Right atrium auricular region (tissue), 2 donors: ENCODE data around the gene LHFPL2. TPM values are rescaled to one million over a fixed set of nuclear protein-coding genes. Genes with fewer than 3 reads are reported as not detected.

Source experiments
- DNase-seq: peaks from one replicate; pipeline ENCODE4 v3.0.0-alpha.2; 2019; ENCODE audit warnings: low spot score
- H3K27ac ChIP-seq, 2 donors: fragments of 200-600 bp; sonication (generic); 1 replicate in 1 of 2; 2 replicates in 1 of 2; pipeline ENCODE4 v1.5.1; 2016 to 2019
- H3K27me3 ChIP-seq, 2 donors: fragments of 200-600 bp; sonication (generic); one replicate each; pipeline versions ENCODE4 v1.5.1 to v1.6.0; 2017 to 2019
- H3K36me3 ChIP-seq: fragments of 200-600 bp; sonication (generic); one replicate; pipeline ENCODE4 v1.5.1; 2016
- H3K4me1 ChIP-seq, 2 donors: fragments of 200-600 bp; sonication (generic); one replicate each; pipeline versions ENCODE4 v1.5.1 to v1.6.0; 2017 to 2019
- H3K4me3 ChIP-seq, 2 donors: fragments of 200-600 bp; sonication (generic); 1 replicate in 1 of 2; 2 replicates in 1 of 2; pipeline ENCODE4 v1.5.1; 2017 to 2019; ENCODE audit warnings: mild to moderate bottlenecking in 1 of 2, moderate library complexity in 1 of 2
- H3K9me3 ChIP-seq, 2 donors: fragments of 200-600 bp; sonication (generic); one replicate each; pipeline ENCODE4 v1.5.1; 2019
- CTCF ChIP-seq, 2 donors: fragments of 200-600 bp; sonication (generic); IDR thresholded peaks; one replicate each; pipeline ENCODE4 v1.5.1; 2019; ENCODE audit warnings: antibody characterized with exemption in 2 of 2
- total RNA-seq, 2 donors: library from RNA; depleted of rRNA; stranded (reverse); fragments of >200 nt; gene quantifications; one replicate each; pipeline ENCODE4 v1.1.0, GENCODE V29; 2016

Gene LHFPL2
- total RNA-seq, 2 donors from 2014 or later: 9.9 to 15.9 TPM

- Histone ChIP-seq H3K27ac (no peak overlapping the region), H3K4me1 (peaks cover 0 to 33% of the 10 kb centered on the region in 2 donors), H3K36me3 (no peaks in the 10 kb centered on the region), H3K4me3 (no peak overlapping the region), H3K9me3 (no peaks in the 10 kb centered on the region), H3K27me3 (no peaks in the 10 kb centered on the region)
- no peak for DNase-seq
- no peak for TF ChIP-seq CTCF (IDR thresholded peaks at IDR 0.05)
These were observed 152.2 kb downstream of the LHFPL2 start for GRCh38 chr5:78496373-78496772.

- no peak overlapping the region for H3K27ac ChIP-seq
These were observed 152.8 kb downstream of the LHFPL2 start for GRCh38 chr5:78495800-78496199.

DNA sequence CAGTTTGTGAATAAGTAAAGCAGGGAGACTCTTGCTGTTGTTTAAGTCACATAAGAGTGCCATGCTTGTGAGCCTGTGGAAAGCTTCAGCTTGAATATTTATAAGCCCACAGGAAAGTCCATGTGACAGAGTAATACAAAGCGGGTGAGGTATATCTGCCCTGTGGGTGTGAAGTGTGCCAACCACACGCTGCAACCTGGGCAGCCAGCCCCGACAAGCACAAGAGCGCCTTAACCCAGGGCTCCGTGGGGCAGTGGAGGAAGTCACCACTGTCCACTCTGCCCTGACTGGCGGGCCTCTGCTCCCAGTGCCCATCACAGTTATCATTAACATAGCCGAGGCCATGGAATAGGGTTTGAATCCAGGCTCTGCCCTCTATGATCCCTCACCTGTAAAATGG, 155.9 kb downstream of the LHFPL2 start:
- no peak for TF ChIP-seq CTCF (IDR thresholded peaks at IDR 0.05)
- Histone ChIP-seq H3K9me3 (no peaks in the 10 kb centered on the region), H3K27ac (no peak overlapping the region), H3K4me1 (peaks cover 0 to 19% of the 10 kb centered on the region in 2 donors), H3K4me3 (no peak overlapping the region), H3K27me3 (no peaks in the 10 kb centered on the region), H3K36me3 (peaks cover 14% of the 10 kb centered on the region)
- DNase-seq: no peak

More at GRCh38 chr5:78495800-78496199, 152.8 kb downstream of the LHFPL2 start:
- TF ChIP-seq CTCF (IDR thresholded peaks at IDR 0.05): no peak
- Histone ChIP-seq H3K4me1 (peaks cover 0 to 28% of the 10 kb centered on the region in 2 donors), H3K36me3 (no peaks in the 10 kb centered on the region), H3K9me3 (no peaks in the 10 kb centered on the region), H3K27me3 (no peaks in the 10 kb centered on the region), H3K4me3 (no peak overlapping the region)
- DNase-seq: no peak

DNA sequence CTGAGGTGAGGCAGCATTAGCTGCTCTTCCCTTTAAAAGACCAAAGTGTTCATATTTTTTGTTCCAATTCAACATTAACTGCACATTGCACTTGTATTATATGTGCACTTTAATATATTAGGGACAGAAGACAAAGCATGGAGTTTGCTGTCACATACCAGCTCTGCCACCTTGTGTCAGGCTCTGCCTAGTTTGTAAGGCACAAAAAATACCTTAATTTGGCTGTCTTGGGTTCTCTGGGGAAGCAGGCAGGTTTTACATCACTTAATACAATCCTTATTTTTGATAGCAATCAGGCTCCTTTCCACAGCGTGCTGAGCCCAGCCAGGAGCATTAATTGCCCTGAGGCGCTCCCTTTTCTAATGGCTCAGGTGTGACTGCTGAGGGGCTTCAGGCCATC, 156.3 kb downstream of the LHFPL2 start:
- H3K27ac ChIP-seq: no peak overlapping the region
- no peaks in the 10 kb centered on the region for H3K27me3 ChIP-seq
- peaks cover 0 to 21% of the 10 kb centered on the region in 2 donors for H3K4me1 ChIP-seq
- H3K9me3 ChIP-seq: no peaks in the 10 kb centered on the region
- no peak overlapping the region for H3K4me3 ChIP-seq
- DNase-seq: no peak
- peaks cover 16% of the 10 kb centered on the region for H3K36me3 ChIP-seq
- no peak for TF ChIP-seq CTCF (IDR thresholded peaks at IDR 0.05)

DNA sequence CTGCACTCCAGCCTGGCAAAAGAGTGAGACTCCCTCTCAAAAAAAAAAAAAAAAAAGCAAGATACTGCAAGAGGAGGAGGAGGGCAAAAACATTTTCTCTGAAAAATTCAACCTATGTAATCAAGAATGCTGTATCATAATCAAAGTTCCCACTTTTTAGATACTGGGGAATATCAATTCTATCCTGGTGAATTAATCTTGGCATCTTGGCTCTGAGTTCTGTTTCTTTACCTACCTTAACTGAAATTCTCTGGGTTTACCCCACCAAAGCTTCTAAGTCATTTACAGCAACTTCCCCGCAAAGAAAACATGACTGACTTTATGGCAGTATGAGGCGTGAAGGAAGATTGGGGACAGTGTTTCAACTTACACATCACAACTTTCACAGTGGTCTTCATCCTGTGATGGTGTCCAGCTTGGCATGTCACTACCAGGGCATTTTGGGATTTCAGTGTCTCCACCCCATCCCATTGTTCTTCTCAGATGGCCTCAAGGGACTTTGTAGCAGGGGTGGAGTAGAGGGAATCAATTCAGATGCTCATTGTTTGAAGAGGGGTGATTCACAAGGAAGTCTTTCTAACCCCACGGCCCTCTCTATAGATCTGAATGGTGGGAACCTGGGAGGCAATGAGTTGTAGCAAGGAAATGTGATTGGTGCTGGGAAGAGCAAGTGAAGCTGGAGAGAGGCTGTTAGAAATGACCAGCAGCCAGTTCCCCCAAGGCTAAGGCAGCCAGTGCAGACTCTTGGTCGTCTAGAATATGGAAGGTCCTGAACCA, 157.7 kb downstream of the LHFPL2 start:
- peaks cover 19% of the 10 kb centered on the region for H3K36me3 ChIP-seq
- peaks cover 0 to 19% of the 10 kb centered on the region in 2 donors for H3K4me1 ChIP-seq
- no peak overlapping the region for H3K4me3 ChIP-seq
- no peak overlapping the region for H3K27ac ChIP-seq
- no peaks in the 10 kb centered on the region for H3K27me3 ChIP-seq
- no peak for DNase-seq
- no peaks in the 10 kb centered on the region for H3K9me3 ChIP-seq
- TF ChIP-seq CTCF (IDR thresholded peaks at IDR 0.05): no peak

GRCh38 chr5:78487846-78488245, 160.7 kb downstream of the LHFPL2 start:
- H3K4me1 ChIP-seq: peaks cover 0 to 35% of the 10 kb centered on the region in 2 donors
- no peak for TF ChIP-seq CTCF (IDR thresholded peaks at IDR 0.05)

More at GRCh38 chr5:78487846-78488245, 160.7 kb downstream of the LHFPL2 start:
- no peaks in the 10 kb centered on the region for H3K9me3 ChIP-seq
- no peaks in the 10 kb centered on the region for H3K27me3 ChIP-seq
- H3K27ac ChIP-seq: no peak overlapping the region
- no peak for DNase-seq
- H3K4me3 ChIP-seq: no peak overlapping the region
- H3K36me3 ChIP-seq: peaks cover 19% of the 10 kb centered on the region
